ENCODE measurements around the gene LRP8. TPM values are rescaled to one million over a fixed set of nuclear protein-coding genes. Genes with fewer than 3 reads are reported as not detected.
A peak's percentile ranks its signal among the peaks of the same experiment; 100 is the strongest.

LRP8 gene
- polyA plus RNA-seq, 1 donor, result 4.1 TPM

DNA sequence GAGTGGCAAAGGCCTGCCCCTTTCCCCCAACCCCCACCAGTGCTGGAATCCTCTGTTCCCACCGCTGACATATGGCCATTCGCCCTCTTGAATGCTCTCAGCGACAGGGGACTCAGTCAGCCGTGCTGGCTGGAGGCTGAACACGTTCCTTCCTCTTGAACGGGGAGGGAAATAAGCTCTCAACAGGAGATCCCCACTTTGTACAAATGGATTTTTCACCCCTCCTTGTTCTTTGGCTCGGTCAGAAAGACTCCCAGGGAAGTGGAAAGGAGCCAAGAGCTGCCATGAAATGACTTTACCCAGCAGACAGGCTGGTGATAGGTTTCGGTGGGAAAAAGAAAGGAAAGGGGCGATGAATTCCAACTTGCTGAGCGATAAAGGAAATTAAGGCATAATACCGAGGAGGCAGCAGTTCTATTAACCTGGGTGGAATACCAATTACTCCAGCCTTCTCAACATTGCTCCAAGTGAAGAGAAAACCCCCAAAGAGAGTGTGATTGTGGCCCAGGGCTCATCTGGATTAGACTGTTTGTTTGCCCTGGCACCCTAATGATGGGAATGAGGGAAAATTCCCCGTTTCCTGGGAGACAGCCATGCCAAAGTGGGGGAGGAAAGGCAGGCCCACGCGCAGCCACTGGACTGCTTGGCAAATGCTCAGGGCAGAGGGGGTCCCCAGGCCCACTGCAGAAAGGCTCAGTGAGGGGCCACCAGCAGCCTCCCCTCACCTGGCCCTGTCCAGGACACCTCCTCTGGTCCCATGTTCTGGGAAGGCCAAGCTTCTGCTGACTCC, 23.9 kb downstream of the LRP8 start:
- Histone ChIP-seq H3K9me3 (ENCODE audit: control insufficient read depth, low read depth, low read length) (no peaks in the 10 kb centered on the region), H3K27ac (ENCODE audit: low read length) (no peak overlapping the region), H3K27me3 (ENCODE audit: control insufficient read depth, insufficient read depth, low read length) (no peaks in the 10 kb centered on the region), H3K4me1 (ENCODE audit: control insufficient read depth, insufficient read depth, low read length) (no peaks in the 10 kb centered on the region), H3K4me3 (ENCODE audit: low read length) (no peak overlapping the region), H3K36me3 (ENCODE audit: control insufficient read depth, insufficient read depth, low read length) (no peaks in the 10 kb centered on the region)
- WGBS (ENCODE audit: insufficient coverage, low lambda C conversion rate), result no CpG with 5 or more reads among the region's 14 CpGs
- no peak for DNase-seq

DNA sequence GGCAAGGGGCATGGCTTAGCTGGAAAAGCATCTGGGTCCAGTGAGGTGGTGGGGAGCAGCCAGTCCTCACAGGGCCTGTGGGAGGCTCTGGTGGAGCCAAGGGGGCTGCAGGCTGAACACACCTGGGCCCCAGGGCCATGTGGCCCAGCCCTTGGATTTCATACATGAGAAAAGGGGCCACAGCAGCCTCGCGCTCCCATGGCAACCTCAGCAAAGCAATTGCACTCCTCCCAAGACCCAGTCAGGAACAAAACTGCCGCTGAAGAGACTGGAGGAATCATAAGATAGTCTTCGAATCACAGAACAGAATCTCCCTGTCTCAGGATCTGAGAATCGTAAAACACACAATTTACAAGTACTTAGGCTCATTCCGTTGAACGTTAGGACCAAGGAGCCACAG, 24.6 kb downstream of the LRP8 start:
- no peak for DNase-seq
- 82% methylated on average over 3 of the region's 7 CpGs for WGBS (ENCODE audit: insufficient coverage, low lambda C conversion rate)
- Histone ChIP-seq H3K27ac (ENCODE audit: low read length) (no peak overlapping the region), H3K36me3 (ENCODE audit: control insufficient read depth, insufficient read depth, low read length) (no peaks in the 10 kb centered on the region), H3K9me3 (ENCODE audit: control insufficient read depth, low read depth, low read length) (no peaks in the 10 kb centered on the region), H3K4me1 (ENCODE audit: control insufficient read depth, insufficient read depth, low read length) (no peaks in the 10 kb centered on the region), H3K4me3 (ENCODE audit: low read length) (no peak overlapping the region), H3K27me3 (ENCODE audit: control insufficient read depth, insufficient read depth, low read length) (no peaks in the 10 kb centered on the region)

DNA sequence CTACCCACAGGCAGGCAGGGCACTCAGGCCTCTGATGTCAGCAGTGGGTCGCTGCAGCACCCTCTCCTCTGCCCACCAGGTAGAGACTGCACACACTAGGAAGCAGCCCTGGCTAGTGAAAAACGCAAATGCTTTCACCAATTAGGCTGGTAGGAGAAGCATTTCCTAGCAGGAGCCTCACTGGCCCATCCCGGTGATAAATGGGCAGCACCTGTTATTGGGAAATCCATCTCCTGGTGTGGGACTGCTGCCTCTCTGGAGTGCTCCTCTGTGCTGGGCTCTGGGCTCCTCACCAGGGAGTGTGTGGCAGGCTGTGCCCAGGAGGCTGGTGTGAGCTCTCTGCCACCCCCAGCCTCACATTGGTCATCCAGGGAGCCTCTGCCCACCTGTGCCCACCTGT, 28.6 kb downstream of the LRP8 start:
- no peak for DNase-seq
- Histone ChIP-seq H3K27ac (ENCODE audit: low read length) (no peak overlapping the region), H3K27me3 (ENCODE audit: control insufficient read depth, insufficient read depth, low read length) (no peaks in the 10 kb centered on the region), H3K4me1 (ENCODE audit: control insufficient read depth, insufficient read depth, low read length) (peaks cover 24% of the 10 kb centered on the region), H3K36me3 (ENCODE audit: control insufficient read depth, insufficient read depth, low read length) (no peaks in the 10 kb centered on the region), H3K9me3 (ENCODE audit: control insufficient read depth, low read depth, low read length) (no peaks in the 10 kb centered on the region), H3K4me3 (ENCODE audit: low read length) (no peak overlapping the region)
- WGBS (ENCODE audit: insufficient coverage, low lambda C conversion rate), result no CpG with 5 or more reads among the region's 3 CpGs

DNA sequence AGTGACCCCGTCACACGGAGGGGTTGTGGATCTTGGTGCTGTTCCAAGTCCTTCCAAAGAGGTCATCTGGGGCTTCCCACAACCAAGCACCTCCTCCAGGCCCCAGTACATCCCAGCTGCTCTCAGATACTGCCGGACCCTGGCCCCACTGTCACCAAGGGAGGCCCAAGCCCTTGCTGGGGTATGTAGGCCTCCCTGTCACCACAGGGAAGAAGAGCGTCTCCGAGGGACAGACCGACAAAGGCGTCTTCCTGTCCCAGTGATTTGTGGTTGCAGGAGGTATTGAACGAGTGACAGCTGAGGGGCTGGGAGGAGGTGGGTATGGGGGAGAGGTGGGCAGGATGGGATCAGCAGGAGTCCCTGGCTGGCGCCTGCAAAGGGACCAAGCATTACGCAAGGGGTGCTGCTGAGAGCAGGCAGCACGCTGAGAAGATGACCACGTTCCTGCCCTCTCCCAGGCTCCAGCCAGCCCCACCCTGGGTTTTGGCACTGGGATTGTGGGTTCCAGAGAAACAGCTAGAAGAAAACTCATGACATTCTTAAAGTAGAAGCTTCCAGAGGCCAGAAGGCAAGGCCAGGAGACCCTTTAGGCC, 29.7 kb downstream of the LRP8 start:
- DNase-seq, result no peak
- Histone ChIP-seq H3K4me3 (ENCODE audit: low read length) (no peak overlapping the region), H3K36me3 (ENCODE audit: control insufficient read depth, insufficient read depth, low read length) (no peaks in the 10 kb centered on the region), H3K27me3 (ENCODE audit: control insufficient read depth, insufficient read depth, low read length) (no peaks in the 10 kb centered on the region), H3K9me3 (ENCODE audit: control insufficient read depth, low read depth, low read length) (no peaks in the 10 kb centered on the region), H3K27ac (ENCODE audit: low read length) (no peak overlapping the region), H3K4me1 (ENCODE audit: control insufficient read depth, insufficient read depth, low read length) (peaks cover 24% of the 10 kb centered on the region)
- WGBS (ENCODE audit: insufficient coverage, low lambda C conversion rate), result no CpG with 5 or more reads among the region's 12 CpGs

DNA sequence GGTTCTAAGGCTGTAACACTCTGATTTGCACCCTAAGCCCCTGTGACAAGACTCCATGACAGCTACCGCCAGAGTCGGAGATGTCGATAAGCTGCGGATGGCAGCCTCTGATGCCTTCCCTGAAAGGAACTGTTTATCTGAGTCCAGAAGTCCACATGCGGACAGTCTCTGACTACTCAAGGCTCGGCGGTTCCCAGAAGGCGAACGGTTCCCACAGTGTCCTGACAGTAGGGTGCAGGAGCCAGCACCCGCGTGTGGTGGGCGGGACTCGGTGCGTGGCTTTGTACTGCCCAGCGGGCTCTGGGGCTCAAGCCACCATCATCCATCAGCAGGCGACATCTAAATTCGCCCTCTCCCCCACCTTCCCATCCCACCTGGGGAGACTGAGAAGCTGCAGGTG, 30.7 kb downstream of the LRP8 start:
- no peaks in the 10 kb centered on the region for H3K27me3 ChIP-seq (ENCODE audit: control insufficient read depth, insufficient read depth, low read length)
- no peaks in the 10 kb centered on the region for H3K36me3 ChIP-seq (ENCODE audit: control insufficient read depth, insufficient read depth, low read length)
- H3K9me3 ChIP-seq (ENCODE audit: control insufficient read depth, low read depth, low read length), result no peaks in the 10 kb centered on the region
- H3K4me1 ChIP-seq (ENCODE audit: control insufficient read depth, insufficient read depth, low read length), result peaks cover 24% of the 10 kb centered on the region
- DNase-seq, result peak; percentile 35 to 63
- no CpG with 5 or more reads among the region's 17 CpGs for WGBS (ENCODE audit: insufficient coverage, low lambda C conversion rate)
- H3K27ac ChIP-seq (ENCODE audit: low read length), result no peak overlapping the region
- H3K4me3 ChIP-seq (ENCODE audit: low read length), result no peak overlapping the region

DNA sequence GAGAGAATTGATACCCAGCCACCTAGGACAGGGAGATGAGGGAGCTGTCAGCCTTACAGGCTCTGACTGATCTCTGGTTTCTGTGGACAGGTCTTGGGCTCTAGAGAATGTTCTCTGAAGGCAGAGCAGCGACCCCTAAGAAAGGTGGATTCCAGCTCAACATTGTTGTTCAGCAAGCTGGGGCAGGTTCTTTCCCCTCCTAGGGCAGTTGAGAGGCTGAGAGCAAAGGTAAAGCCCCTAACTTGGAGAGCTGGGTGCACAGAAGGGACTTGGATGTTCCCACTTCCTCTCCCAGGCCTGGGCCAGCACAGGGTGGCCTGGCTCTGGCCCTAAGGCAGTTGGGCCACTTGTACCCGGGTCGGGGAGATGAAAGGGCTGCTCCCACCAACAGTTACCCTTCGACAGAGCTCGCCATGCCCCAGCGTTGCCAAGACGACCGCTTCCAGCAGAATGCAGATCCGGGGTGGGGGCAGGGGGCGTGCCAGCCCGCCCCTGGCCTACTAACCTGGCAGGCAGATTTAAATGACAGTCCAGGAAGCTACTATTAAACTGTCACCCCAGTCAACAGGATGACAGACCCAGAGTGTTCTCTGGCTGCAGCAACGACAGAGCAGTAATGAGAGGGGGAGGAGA, 31.6 kb downstream of the LRP8 start:
- Histone ChIP-seq H3K4me3 (ENCODE audit: low read length) (no peak overlapping the region), H3K27ac (ENCODE audit: low read length) (peak overlapping the region; percentile 28), H3K27me3 (ENCODE audit: control insufficient read depth, insufficient read depth, low read length) (no peaks in the 10 kb centered on the region), H3K9me3 (ENCODE audit: control insufficient read depth, low read depth, low read length) (no peaks in the 10 kb centered on the region), H3K36me3 (ENCODE audit: control insufficient read depth, insufficient read depth, low read length) (no peaks in the 10 kb centered on the region), H3K4me1 (ENCODE audit: control insufficient read depth, insufficient read depth, low read length) (peaks cover 24% of the 10 kb centered on the region)
- no CpG with 5 or more reads among the region's 12 CpGs for WGBS (ENCODE audit: insufficient coverage, low lambda C conversion rate)
- peak in 1 of 2 donors; percentile 39 for DNase-seq

DNA sequence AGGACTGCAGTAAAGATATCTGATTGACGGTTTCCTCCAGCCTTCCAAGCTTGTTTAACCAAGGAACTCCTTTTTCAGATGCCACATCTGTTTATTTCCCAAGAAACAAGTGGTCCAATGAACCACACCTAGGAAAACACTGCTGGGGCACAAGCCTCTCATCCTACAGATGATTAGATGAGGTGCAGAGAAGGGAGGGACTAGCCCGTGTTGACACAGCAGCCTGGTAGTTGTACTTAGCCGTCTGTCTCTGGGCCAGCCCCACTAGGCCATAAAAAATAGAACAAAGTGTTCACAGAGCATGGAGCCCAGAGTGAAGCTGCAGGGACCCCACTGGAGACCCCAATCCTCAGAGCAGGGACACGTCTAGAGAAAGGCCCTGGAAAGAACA, 32.1 kb downstream of the LRP8 start:
- Histone ChIP-seq H3K4me3 (ENCODE audit: low read length) (no peak overlapping the region), H3K27me3 (ENCODE audit: control insufficient read depth, insufficient read depth, low read length) (no peaks in the 10 kb centered on the region), H3K4me1 (ENCODE audit: control insufficient read depth, insufficient read depth, low read length) (peaks cover 24% of the 10 kb centered on the region), H3K9me3 (ENCODE audit: control insufficient read depth, low read depth, low read length) (no peaks in the 10 kb centered on the region), H3K36me3 (ENCODE audit: control insufficient read depth, insufficient read depth, low read length) (no peaks in the 10 kb centered on the region), H3K27ac (ENCODE audit: low read length) (peak overlapping the region; percentile 28)
- peak; percentile 31 to 74 for DNase-seq
- WGBS (ENCODE audit: insufficient coverage, low lambda C conversion rate), result no CpG with 5 or more reads among the region's 4 CpGs

DNA sequence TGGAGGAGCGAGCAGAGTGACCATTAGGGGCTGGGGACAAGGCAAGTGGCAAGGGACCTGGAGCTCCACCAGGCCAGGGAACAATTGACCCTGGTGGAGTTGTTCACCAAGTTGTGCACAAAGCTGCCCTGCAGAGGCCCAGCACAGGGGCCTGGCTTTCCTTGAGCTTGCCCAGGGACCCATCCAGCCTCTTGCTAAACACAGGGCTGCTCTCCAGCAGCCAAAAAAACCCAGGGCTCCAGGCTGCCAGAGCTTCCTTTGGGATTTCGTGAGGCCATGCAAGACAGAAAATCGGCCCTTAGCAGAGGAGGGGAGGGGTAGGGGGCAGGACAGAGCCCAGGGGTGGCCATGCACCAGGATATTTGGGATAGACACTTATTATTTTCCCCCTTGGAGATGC, 32.6 kb downstream of the LRP8 start:
- Histone ChIP-seq H3K36me3 (ENCODE audit: control insufficient read depth, insufficient read depth, low read length) (no peaks in the 10 kb centered on the region), H3K9me3 (ENCODE audit: control insufficient read depth, low read depth, low read length) (no peaks in the 10 kb centered on the region), H3K4me3 (ENCODE audit: low read length) (no peak overlapping the region), H3K27ac (ENCODE audit: low read length) (no peak overlapping the region), H3K4me1 (ENCODE audit: control insufficient read depth, insufficient read depth, low read length) (peaks cover 24% of the 10 kb centered on the region), H3K27me3 (ENCODE audit: control insufficient read depth, insufficient read depth, low read length) (no peaks in the 10 kb centered on the region)
- WGBS (ENCODE audit: insufficient coverage, low lambda C conversion rate), result 100% methylated on average over 1 of the region's 3 CpGs
- DNase-seq, result no peak

DNA sequence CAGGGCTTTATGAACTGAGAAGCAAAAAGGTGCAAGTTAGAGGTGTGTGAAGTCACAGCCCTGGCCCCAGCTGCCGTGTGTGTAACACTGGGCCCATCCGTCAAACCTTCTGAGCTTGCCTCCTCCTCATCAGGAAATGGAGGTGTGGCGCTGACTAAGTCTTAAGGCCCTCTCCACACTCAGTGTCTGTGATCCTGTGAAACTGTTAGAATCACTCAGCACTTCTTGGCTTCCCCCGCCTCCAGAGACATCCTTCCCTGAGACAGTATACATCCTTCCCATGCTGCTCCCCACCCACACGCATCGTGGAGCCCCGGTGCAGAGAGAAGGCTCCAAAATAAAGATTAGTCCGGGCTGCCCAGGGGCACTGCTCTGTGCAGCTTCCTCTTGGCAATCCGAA, 33.3 kb downstream of the LRP8 start:
- H3K27me3 ChIP-seq (ENCODE audit: control insufficient read depth, insufficient read depth, low read length), result no peaks in the 10 kb centered on the region
- H3K27ac ChIP-seq (ENCODE audit: low read length), result no peak overlapping the region
- no peak for DNase-seq
- peaks cover 24% of the 10 kb centered on the region for H3K4me1 ChIP-seq (ENCODE audit: control insufficient read depth, insufficient read depth, low read length)
- H3K4me3 ChIP-seq (ENCODE audit: low read length), result no peak overlapping the region
- no CpG with 5 or more reads among the region's 9 CpGs for WGBS (ENCODE audit: insufficient coverage, low lambda C conversion rate)
- no peaks in the 10 kb centered on the region for H3K36me3 ChIP-seq (ENCODE audit: control insufficient read depth, insufficient read depth, low read length)
- H3K9me3 ChIP-seq (ENCODE audit: control insufficient read depth, low read depth, low read length), result no peaks in the 10 kb centered on the region

DNA sequence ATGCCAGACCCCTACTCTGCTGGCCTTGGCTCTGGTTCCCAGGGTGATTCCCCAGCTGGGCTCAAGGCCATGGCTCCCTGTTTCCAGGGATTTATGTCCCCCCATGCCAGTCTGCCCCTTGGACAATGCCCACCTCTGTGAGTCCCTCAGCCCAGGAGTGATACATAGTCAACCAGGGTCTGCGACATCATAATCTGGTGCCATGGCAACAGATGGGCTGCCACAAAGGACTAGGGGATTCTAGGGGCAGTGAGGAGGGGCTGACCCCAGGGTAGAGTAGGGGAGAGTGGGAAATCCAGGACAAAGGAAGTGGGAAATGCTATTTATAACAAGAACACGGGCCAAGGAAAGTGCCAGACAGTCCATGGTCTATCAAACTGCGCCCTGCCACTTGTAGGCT, 33.8 kb downstream of the LRP8 start:
- no peak overlapping the region for H3K27ac ChIP-seq (ENCODE audit: low read length)
- H3K9me3 ChIP-seq (ENCODE audit: control insufficient read depth, low read depth, low read length), result no peaks in the 10 kb centered on the region
- no CpG with 5 or more reads among the region's 3 CpGs for WGBS (ENCODE audit: insufficient coverage, low lambda C conversion rate)
- H3K36me3 ChIP-seq (ENCODE audit: control insufficient read depth, insufficient read depth, low read length), result no peaks in the 10 kb centered on the region
- no peak overlapping the region for H3K4me3 ChIP-seq (ENCODE audit: low read length)
- no peak for DNase-seq
- no peaks in the 10 kb centered on the region for H3K27me3 ChIP-seq (ENCODE audit: control insufficient read depth, insufficient read depth, low read length)
- peaks cover 24% of the 10 kb centered on the region for H3K4me1 ChIP-seq (ENCODE audit: control insufficient read depth, insufficient read depth, low read length)
